ENCODE data around the gene HIPK3. TPM values are rescaled to one million over a fixed set of nuclear protein-coding genes. Genes with fewer than 3 reads are reported as not detected.

Gene HIPK3
- total RNA-seq (2022; extraction: Qiagen RNA extraction), result 12.0 to 20.3 TPM (median 16.0 TPM) in 5 replicates

DNA sequence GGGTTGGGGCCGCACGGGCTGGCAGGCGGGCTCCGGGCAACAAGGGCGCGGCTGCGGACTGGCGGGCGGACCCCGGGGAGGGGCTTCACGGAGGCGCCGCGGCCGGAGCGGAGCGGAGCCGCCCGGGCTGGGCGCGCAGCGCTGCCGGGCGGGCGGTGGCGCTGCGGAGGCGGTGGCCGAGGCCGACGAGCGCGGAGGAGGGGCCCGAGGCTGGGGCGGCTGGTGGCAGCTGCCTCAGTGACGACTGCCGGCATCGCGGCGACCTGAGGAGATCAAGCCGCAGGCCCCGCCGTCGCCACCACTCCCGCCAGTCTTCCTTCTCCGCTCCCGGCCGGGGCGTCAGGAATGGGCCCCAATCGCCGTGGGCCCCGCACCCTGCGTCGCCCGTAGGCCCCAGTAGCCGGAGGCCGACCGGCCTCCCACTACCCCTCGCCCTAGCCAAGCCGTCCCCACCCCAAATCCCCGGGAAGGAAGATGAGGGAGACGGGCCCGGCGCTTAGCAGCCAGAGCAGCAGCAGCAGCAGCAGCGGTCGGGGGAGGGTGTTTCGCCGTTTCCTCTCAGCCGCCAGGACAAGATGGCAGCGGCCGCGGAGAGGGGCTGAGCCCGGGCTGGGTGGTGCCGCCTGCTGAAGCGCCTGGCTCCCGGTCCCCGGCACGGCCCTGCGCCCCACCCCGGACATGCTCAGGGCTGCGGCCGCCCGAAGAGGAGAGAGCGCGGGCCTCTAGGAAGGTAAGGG is at the start of gene HIPK3:
HIPK3 (plus strand) TSS at position 222 of the 737 bp plus-strand sequence.

DNA sequence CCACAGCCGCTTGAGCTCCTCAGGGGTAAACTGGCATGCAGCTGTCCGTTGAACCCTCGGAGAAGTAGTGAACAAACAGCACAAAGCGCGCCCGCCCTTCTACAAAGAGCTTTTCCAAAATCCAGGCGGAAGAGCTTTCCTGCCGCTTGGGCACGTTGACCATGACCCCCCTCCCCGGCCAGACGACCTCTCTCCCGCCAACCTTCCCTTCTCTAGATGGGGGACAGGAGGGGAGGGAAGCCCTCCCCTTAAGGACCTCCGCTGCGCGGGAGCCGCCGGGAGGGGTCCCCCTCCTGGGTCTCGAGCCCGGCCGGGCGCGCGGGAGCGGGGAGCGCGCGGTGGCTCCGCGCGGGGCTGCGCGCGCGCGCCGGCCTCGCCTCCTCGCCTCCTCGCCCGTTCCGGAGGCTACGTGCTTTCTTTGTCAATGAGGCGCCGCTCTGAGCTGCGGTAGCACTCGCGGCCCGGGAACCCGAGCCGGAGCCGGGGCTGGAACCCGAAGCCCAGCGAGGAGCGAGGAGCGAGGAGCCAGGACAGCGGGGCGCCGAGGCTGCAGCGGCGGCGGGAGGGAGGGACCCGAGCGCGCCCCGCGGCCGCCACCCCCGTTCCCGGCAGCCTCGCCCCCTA is 118.6 kb downstream of the HIPK3 start, which contains the start of gene KIAA1549L:
KIAA1549L (plus strand) TSS at position 421 of the 624 bp plus-strand sequence.

Other genes starting within 250 kb of the HIPK3 start
- 6.7 to 8.7 TPM (median 7.3 TPM) in 5 replicates for gene DEPDC7, start 241.5 kb upstream of the HIPK3 start, total RNA-seq (2022; extraction: Qiagen RNA extraction)
- 17.0 to 25.3 TPM (median 23.3 TPM) in 5 replicates for gene TCP11L1, start 217.8 kb upstream of the HIPK3 start, total RNA-seq (2022; extraction: Qiagen RNA extraction)
- 24.9 to 29.0 TPM (median 25.8 TPM) in 5 replicates for gene CSTF3, start 95.9 kb upstream of the HIPK3 start, total RNA-seq (2022; extraction: Qiagen RNA extraction)
- gene KIAA1549L, start 118.7 kb downstream of the HIPK3 start, total RNA-seq (2022; extraction: Qiagen RNA extraction), result 5.7 to 10.2 TPM (median 8.1 TPM) in 5 replicates

All from A549 treated with Mapracorat at 1 μM for 4 hours (cell line).